ENCODE measurements around the gene DOCK1.

The DOCK1 gene

GRCh38 chr10:127193125-127193524, 287.9 kb downstream of the DOCK1 start:
- DNase-seq = no peak

GRCh38 chr10:127194111-127194510, 288.9 kb downstream of the DOCK1 start:
- no peak for DNase-seq

GRCh38 chr10:127194599-127194998, 289.4 kb downstream of the DOCK1 start:
- no peak for DNase-seq

- DNase-seq = no peak
Measured at GRCh38 chr10:127195041-127195506, 289.8 kb downstream of the DOCK1 start.

- DNase-seq = no peak
Measured at GRCh38 chr10:127195571-127196281, 290.5 kb downstream of the DOCK1 start.

GRCh38 chr10:127196282-127197153, 291.3 kb downstream of the DOCK1 start, which contains the start of gene INSYN2A:
Gene INSYN2A, minus strand, starts transcription at chr10:127196591. Its CDS starts 20,196 bp downstream, at chr10:127176395.
- DNase-seq = no peak

- no peak for DNase-seq
Measured at GRCh38 chr10:127197154-127197432, 291.9 kb downstream of the DOCK1 start.

GRCh38 chr10:127198307-127198706, 293.1 kb downstream of the DOCK1 start:
- DNase-seq = no peak

GRCh38 chr10:127198721-127199120, 293.5 kb downstream of the DOCK1 start:
- no peak for DNase-seq

- no peak for DNase-seq
Measured at GRCh38 chr10:127200646-127201045, 295.4 kb downstream of the DOCK1 start.

- DNase-seq = no peak
Measured at GRCh38 chr10:127203067-127203466, 297.8 kb downstream of the DOCK1 start.

GRCh38 chr10:127207081-127207480, 301.9 kb downstream of the DOCK1 start:
- DNase-seq = no peak

GRCh38 chr10:127210936-127211466, 305.8 kb downstream of the DOCK1 start:
- no peak for DNase-seq

- DNase-seq = no peak
Measured at GRCh38 chr10:127215866-127216265, 310.6 kb downstream of the DOCK1 start.

- DNase-seq = no peak
Measured at GRCh38 chr10:127216274-127216673, 311.0 kb downstream of the DOCK1 start.

GRCh38 chr10:127216786-127217185, 311.6 kb downstream of the DOCK1 start:
- no peak for DNase-seq

GRCh38 chr10:127218658-127219057, 313.4 kb downstream of the DOCK1 start:
- no peak for DNase-seq

GRCh38 chr10:127221281-127221680, 316.1 kb downstream of the DOCK1 start:
- no peak for DNase-seq

GRCh38 chr10:127227027-127227426, 321.8 kb downstream of the DOCK1 start:
- no peak for DNase-seq

- DNase-seq = no peak
Measured at GRCh38 chr10:127227663-127228062, 322.4 kb downstream of the DOCK1 start.

GRCh38 chr10:127228195-127228787, 323.1 kb downstream of the DOCK1 start:
- DNase-seq = no peak

- DNase-seq = no peak
Measured at GRCh38 chr10:127234306-127234800, 329.1 kb downstream of the DOCK1 start.

- DNase-seq = no peak
Measured at GRCh38 chr10:127236266-127236665, 331.0 kb downstream of the DOCK1 start.

Data from activated CD8-positive, alpha-beta memory T cell treated with anti-CD3 and anti-CD28 coated beads for 24 hours (primary cell).